GM12891 (cell line): ENCODE measurements around the gene TSPOAP1.

Experiments used
- PAX5 ChIP-seq: IDR thresholded peaks from 2 replicates; pipeline ENCODE4 v1.6.1; 2011; ENCODE audit warnings: low read length, moderate library complexity, mild to moderate bottlenecking; ENCODE audit not compliant: insufficient read depth, severe bottlenecking
- POLR2A ChIP-seq: IDR thresholded peaks from 2 replicates; pipeline ENCODE4 v1.6.1; 2011; ENCODE audit warnings: low read depth, low read length, control low read depth
- POLR2AphosphoS5 ChIP-seq: IDR thresholded peaks from 2 replicates; pipeline ENCODE4 v1.6.1; 2011; ENCODE audit warnings: low read depth, low read length, control low read depth
- TAF1 ChIP-seq: IDR thresholded peaks from 2 replicates; pipeline ENCODE4 v1.6.1; 2011; ENCODE audit warnings: low read depth, low read length, control low read depth

DNA sequence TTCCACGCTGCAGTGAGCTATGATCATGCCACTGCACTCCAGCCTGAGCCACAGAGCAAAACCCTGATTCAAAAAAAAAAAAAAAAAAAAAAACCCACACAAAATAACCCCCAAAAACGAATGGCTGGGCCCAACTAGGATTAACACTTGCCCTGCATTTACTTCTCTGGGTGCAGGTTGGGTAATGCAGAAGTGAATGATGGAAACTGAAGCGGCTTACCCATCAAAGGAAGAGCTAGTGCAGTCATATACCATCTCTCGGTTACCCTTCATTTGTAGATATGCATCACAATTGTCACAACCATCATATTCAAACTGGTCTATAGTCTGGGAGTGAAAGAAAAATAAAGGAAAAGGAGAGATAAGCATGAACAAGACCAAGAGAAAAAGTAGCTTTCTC lies 22.6 kb upstream of the TSPOAP1 start:
- no peak for TF ChIP-seq TAF1
- no peak; the same call in 1 of the 2 replicates for TF ChIP-seq POLR2AphosphoS5
- TF ChIP-seq POLR2A: no peak
- TF ChIP-seq PAX5: no peak
